Astrocyte of the spinal cord (primary cell): ENCODE results near the gene PREP.

ENCODE experiments used
- DNase-seq: peaks from one replicate; pipeline ENCODE4 v3.0.0; 2011; ENCODE audit warnings: low read depth, low spot score
- H3K4me3 ChIP-seq: 2 replicates; pipeline ENCODE4 v1.5.1; 2011; ENCODE audit warnings: low read depth, mild to moderate bottlenecking, low read length, moderate library complexity
- CTCF ChIP-seq: IDR thresholded peaks from 2 replicates; pipeline ENCODE4 v1.5.1; 2012; ENCODE audit warnings: low read depth, mild to moderate bottlenecking, low read length, inconsistent platforms
- in situ Hi-C: cut with HindIII; loops from 2 replicates; pipeline ENCODE4 v1.10.0; 2017; ENCODE audit warnings: low sequenced_read_pairs

Gene PREP

GRCh38 chr6:105402939-105403935 is at the start of gene PREP:
PREP (minus strand) TSS chr6:105403082; CDS start chr6:105402891, 191 bp downstream.
- peak within 1 kb of the TSS; percentile 93 for H3K4me3 ChIP-seq
- TF ChIP-seq CTCF = peak; percentile 90
- in situ Hi-C loops = no loop called here
- DNase-seq = peak; percentile 87

- TF ChIP-seq CTCF = no peak
- DNase-seq = no peak
- H3K4me3 ChIP-seq = no peak overlapping the region
- in situ Hi-C loops = no loop called here
These were observed 49.5 kb upstream of the PREP start for GRCh38 chr6:105452376-105452775.

- DNase-seq = peak; percentile 15
- no peak overlapping the region for H3K4me3 ChIP-seq
- no peak for TF ChIP-seq CTCF
- in situ Hi-C loops = no loop called here
These were observed 47.0 kb upstream of the PREP start for GRCh38 chr6:105449756-105450390.

- in situ Hi-C loops = no loop called here
- no peak overlapping the region for H3K4me3 ChIP-seq
- TF ChIP-seq CTCF = no peak
- DNase-seq = no peak
These were observed 42.6 kb upstream of the PREP start for GRCh38 chr6:105445481-105445880.

GRCh38 chr6:105443941-105444340 is 41.1 kb upstream of the PREP start:
- DNase-seq = no peak
- TF ChIP-seq CTCF = no peak
- no peak overlapping the region for H3K4me3 ChIP-seq
- in situ Hi-C loops = no loop called here

- DNase-seq = no peak
These were observed 39.5 kb upstream of the PREP start for GRCh38 chr6:105442369-105442768.

More at GRCh38 chr6:105442369-105442768, 39.5 kb upstream of the PREP start:
- in situ Hi-C loops = no loop called here
- no peak overlapping the region for H3K4me3 ChIP-seq
- no peak for TF ChIP-seq CTCF
